GM12874 (cell line): ENCODE measurements around the gene CYTH4.

Experiments used
- TF ChIP-seq, protein P1 (sequence below): IDR thresholded peaks from 2 replicates; pipeline ENCODE4 v1.5.1; 2011; ENCODE audit warnings: low read depth, mild to moderate bottlenecking, control low read depth, low read length, moderate library complexity; ENCODE audit not compliant: insufficient read depth

The CYTH4 gene

GRCh38 chr22:37262346-37262745, 20.0 kb upstream of the CYTH4 start:
- TF ChIP-seq, protein P1, sequence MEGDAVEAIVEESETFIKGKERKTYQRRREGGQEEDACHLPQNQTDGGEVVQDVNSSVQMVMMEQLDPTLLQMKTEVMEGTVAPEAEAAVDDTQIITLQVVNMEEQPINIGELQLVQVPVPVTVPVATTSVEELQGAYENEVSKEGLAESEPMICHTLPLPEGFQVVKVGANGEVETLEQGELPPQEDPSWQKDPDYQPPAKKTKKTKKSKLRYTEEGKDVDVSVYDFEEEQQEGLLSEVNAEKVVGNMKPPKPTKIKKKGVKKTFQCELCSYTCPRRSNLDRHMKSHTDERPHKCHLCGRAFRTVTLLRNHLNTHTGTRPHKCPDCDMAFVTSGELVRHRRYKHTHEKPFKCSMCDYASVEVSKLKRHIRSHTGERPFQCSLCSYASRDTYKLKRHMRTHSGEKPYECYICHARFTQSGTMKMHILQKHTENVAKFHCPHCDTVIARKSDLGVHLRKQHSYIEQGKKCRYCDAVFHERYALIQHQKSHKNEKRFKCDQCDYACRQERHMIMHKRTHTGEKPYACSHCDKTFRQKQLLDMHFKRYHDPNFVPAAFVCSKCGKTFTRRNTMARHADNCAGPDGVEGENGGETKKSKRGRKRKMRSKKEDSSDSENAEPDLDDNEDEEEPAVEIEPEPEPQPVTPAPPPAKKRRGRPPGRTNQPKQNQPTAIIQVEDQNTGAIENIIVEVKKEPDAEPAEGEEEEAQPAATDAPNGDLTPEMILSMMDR, result no peak

DNA sequence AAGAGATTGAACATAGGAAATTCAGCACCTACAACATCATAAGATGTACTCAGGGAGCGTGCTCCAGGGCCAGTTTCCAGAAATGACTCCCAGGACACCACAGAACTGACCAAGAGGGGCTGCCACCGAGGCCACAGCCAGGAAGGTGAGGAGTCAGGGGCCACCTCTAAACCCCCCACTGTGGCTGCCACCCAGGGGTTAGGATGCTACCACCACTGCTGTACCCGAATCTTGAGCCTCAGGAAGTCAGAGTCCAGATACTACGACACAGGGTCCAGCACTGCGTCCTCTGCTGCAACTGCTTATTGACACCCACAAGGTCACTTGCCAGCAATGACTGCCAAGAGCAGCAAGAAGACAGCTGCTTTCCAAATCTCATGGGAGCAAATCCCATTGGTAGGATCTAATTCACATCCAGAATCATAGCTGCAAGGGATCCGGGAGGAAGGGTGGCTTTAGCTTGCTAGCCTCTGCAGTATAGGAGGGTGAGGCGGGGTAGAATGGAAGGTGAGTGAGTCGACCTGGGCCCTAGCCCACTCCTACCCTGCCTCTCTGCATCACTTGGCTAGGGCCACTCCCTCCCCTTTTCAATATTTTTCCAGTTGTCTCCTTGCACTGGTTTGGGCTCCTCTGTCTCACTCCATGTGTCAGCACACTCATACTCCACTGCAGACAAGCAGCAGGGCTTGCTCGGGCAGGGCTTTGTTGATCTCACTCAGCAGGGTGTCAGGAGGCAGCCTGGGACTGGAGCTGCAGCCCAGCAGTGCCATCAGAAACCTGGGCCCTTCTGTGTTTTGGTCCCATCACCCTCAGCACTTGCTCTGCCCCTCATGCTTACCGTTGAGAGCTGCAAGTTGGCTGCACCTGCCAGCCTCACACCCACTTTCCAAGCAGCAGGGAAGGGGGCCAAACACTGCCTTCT, 18.1 kb upstream of the CYTH4 start:
- TF ChIP-seq, protein P1, result no peak

GRCh38 chr22:37266581-37267134, 15.7 kb upstream of the CYTH4 start:
- TF ChIP-seq, protein P1, result no peak

- TF ChIP-seq, protein P1, result peak; percentile 93
Measured at GRCh38 chr22:37267135-37267587, 15.1 kb upstream of the CYTH4 start.

DNA sequence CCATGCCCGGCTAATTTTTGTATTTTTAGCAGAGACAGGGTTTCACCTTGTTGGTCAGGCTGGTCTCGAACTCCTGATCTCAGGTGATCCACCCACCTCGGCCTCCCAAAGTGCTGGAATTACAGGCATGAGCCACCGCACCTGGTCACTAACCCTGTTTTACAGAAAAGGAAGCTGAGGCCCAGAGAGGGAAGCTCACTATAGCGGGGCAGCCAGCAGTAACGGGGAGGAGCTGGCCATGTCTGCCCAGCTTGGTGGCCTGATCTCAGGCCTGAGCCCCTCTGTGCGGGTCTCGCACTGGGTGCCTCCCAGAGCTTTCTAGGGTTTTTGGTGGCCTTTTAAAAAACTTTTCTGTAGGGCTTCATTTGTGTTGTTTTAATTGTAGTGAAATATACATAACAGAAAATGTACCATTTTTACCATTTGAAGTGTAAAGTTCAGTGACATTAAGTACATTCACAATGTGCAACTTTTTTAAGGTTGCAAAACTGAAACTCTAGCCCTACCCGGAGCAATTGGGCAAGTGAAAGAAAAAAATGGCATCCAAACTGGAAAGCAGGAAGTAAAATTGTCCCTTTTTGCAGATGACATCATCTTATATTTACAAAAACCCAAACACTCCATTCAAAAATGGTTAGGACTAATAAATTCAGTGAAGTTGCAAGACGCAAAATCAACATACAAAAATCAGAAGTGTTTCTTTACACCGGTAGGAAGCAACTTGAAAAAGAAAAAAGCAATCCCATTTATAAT, 14.5 kb upstream of the CYTH4 start:
- TF ChIP-seq, protein P1, result no peak

GRCh38 chr22:37269936-37270678, 12.2 kb upstream of the CYTH4 start:
- TF ChIP-seq, protein P1, result no peak
